CD14-positive monocyte (primary cell): ENCODE measurements around the gene BTD. TPM values are rescaled to one million over a fixed set of nuclear protein-coding genes. Genes with fewer than 3 reads are reported as not detected.

Experiments used
- DNase-seq, 3 donors: peaks; one replicate each; pipeline ENCODE4 v3.0.0-alpha.2; 2011 to 2022
- H2AFZ ChIP-seq: 2 replicates; pipeline ENCODE4 v1.6.0; 2012; ENCODE audit warnings: mild to moderate bottlenecking, low read depth, low read length, inconsistent platforms; ENCODE audit not compliant: insufficient read depth, poor library complexity, severe bottlenecking
- H3K27ac ChIP-seq, 2 donors: 1 replicate in 1 of 2; 2 replicates in 1 of 2; pipeline ENCODE4 v1.5.1; 2012 to 2013; ENCODE audit warnings: low read length in 2 of 2, control low read depth in 1 of 2, inconsistent platforms in 1 of 2, low read depth in 1 of 2, mild to moderate bottlenecking in 1 of 2
- H3K27me3 ChIP-seq, 2 donors: one replicate each; pipeline versions ENCODE4 v1.6.0 to v1.6.1; 2011 to 2013; ENCODE audit warnings: low read length in 2 of 2; ENCODE audit not compliant: control insufficient read depth in 2 of 2, insufficient read depth in 2 of 2
- H3K36me3 ChIP-seq, 2 donors: replicated peaks in 1 of 2; 1 replicate in 1 of 2; 2 replicates in 1 of 2; pipeline versions ENCODE4 v1.5.1 to v1.6.1; 2012 to 2013; ENCODE audit warnings: low read length in 2 of 2, control low read depth in 1 of 2, inconsistent platforms in 1 of 2, mild to moderate bottlenecking in 1 of 2; ENCODE audit not compliant: insufficient read depth in 2 of 2, control insufficient read depth in 1 of 2
- H3K4me1 ChIP-seq, 2 donors: 1 replicate in 1 of 2; 2 replicates in 1 of 2; pipeline versions ENCODE4 v1.5.1 to v1.6.1; 2012 to 2013; ENCODE audit warnings: low read length in 2 of 2, control low read depth in 1 of 2, inconsistent platforms in 1 of 2, mild to moderate bottlenecking in 1 of 2, moderate library complexity in 1 of 2; ENCODE audit not compliant: insufficient read depth in 2 of 2, control insufficient read depth in 1 of 2
- H3K4me2 ChIP-seq: replicated peaks from 2 replicates; pipeline ENCODE3; 2012; ENCODE audit warnings: low read length, moderate library complexity, mild to moderate bottlenecking; ENCODE audit not compliant: poor library complexity, severe bottlenecking; ENCODE audit errors: extremely low read depth
- H3K4me3 ChIP-seq, 3 experiments: fragments of 200-600 bp in 1 of 3; sonication (generic) in 1 of 3; replicated peaks in 1 of 3; 1 replicate in 2 of 3; 2 replicates in 1 of 3; pipeline ENCODE4 v1.5.1; 2011 to 2013; ENCODE audit warnings: low read length in 3 of 3, mild to moderate bottlenecking in 3 of 3, control low read depth in 2 of 3, low read depth in 2 of 3, inconsistent platforms in 1 of 3, moderate library complexity in 1 of 3
- H3K79me2 ChIP-seq: 2 replicates; pipeline ENCODE4 v1.6.0; 2012; ENCODE audit warnings: mild to moderate bottlenecking, control low read depth, inconsistent platforms, low read length, moderate library complexity; ENCODE audit not compliant: insufficient read depth
- H3K9ac ChIP-seq: 2 replicates; pipeline ENCODE4 v1.6.0; 2017; ENCODE audit warnings: low read length, mild to moderate bottlenecking; ENCODE audit not compliant: insufficient read depth, poor library complexity, severe bottlenecking
- H3K9me3 ChIP-seq, 2 donors: replicated peaks in 1 of 2; 1 replicate in 1 of 2; 2 replicates in 1 of 2; pipeline versions ENCODE4 v1.5.1 to v1.6.1; 2012 to 2013; ENCODE audit warnings: low read length in 2 of 2, control low read depth in 1 of 2; ENCODE audit not compliant: control insufficient read depth in 1 of 2, insufficient read depth in 1 of 2
- H4K20me1 ChIP-seq: 2 replicates; pipeline ENCODE4 v1.6.0; 2012; ENCODE audit warnings: mild to moderate bottlenecking, low read length, control low read depth, moderate library complexity; ENCODE audit not compliant: insufficient read depth
- H3K27ac Mint-ChIP-seq, 7 donors: one replicate each; pipeline ENCODE4 v1.8.0; 2020; ENCODE audit warnings: mild to moderate bottlenecking in 7 of 7, mixed read lengths in 7 of 7, moderate library complexity in 6 of 7, inconsistent platforms in 2 of 7
- H3K27me3 Mint-ChIP-seq, 3 donors: one replicate each; pipeline ENCODE4 v1.8.0; 2021 to 2022; ENCODE audit warnings: low read depth in 3 of 3, mild to moderate bottlenecking in 3 of 3, mixed read lengths in 3 of 3, moderate library complexity in 3 of 3, inconsistent platforms in 1 of 3
- H3K36me3 Mint-ChIP-seq, 2 donors: one replicate each; pipeline ENCODE4 v1.8.0; 2020; ENCODE audit warnings: mixed read lengths in 2 of 2, inconsistent platforms in 1 of 2, mild to moderate bottlenecking in 1 of 2
- H3K4me1 Mint-ChIP-seq: one replicate; pipeline ENCODE4 v1.8.0; 2020; ENCODE audit warnings: mild to moderate bottlenecking, mixed read lengths
- H3K4me3 Mint-ChIP-seq, 2 donors: one replicate each; pipeline ENCODE4 v1.8.0; 2020; ENCODE audit warnings: mild to moderate bottlenecking in 2 of 2, mixed read lengths in 2 of 2, moderate library complexity in 1 of 2
- H3K9me3 Mint-ChIP-seq, 7 donors: one replicate each; pipeline ENCODE4 v1.8.0; 2020 to 2022; ENCODE audit warnings: mixed read lengths in 7 of 7, mild to moderate bottlenecking in 6 of 7, moderate library complexity in 6 of 7, inconsistent platforms in 2 of 7
- WGBS: methylation state at CpG from one replicate; pipeline ENCODE4 v1.1.5; 2013; ENCODE audit warnings: missing lambda C conversion rate; ENCODE audit not compliant: insufficient coverage; 5-methylcytosine and 5-hydroxymethylcytosine counted together
- intact Hi-C, 2 donors: fragments of 100-400 bp; cut with micrococcal nuclease; formaldehyde crosslinking; loops; one replicate each; pipeline versions ENCODE4 v1.15.0 to v1.15.1; 2023
- polyA plus RNA-seq, 3 donors: library from polyadenylated mRNA; depleted of rRNA in 1 of 3; unstranded in 2 of 3; stranded (reverse) in 1 of 3; fragments of 300-500 nt in 2 of 3; fragments of >200 nt in 1 of 3; fragmentation: Illumina TruSeq in 2 of 3; gene quantifications; 1 replicate in 2 of 3; 2 replicates in 1 of 3; pipeline ENCODE4 v1.2.3, GENCODE V29; 2012 to 2021
- TF ChIP-seq, protein P1 (sequence below): fragments of 200-600 bp; IDR thresholded peaks from one replicate; pipeline ENCODE4 v1.8.0; 2022; ENCODE audit warnings: antibody characterized with exemption, mild to moderate bottlenecking

Gene BTD
- polyA plus RNA-seq, 3 donors, result 13.2 to 24.0 (median 19.3) TPM

DNA sequence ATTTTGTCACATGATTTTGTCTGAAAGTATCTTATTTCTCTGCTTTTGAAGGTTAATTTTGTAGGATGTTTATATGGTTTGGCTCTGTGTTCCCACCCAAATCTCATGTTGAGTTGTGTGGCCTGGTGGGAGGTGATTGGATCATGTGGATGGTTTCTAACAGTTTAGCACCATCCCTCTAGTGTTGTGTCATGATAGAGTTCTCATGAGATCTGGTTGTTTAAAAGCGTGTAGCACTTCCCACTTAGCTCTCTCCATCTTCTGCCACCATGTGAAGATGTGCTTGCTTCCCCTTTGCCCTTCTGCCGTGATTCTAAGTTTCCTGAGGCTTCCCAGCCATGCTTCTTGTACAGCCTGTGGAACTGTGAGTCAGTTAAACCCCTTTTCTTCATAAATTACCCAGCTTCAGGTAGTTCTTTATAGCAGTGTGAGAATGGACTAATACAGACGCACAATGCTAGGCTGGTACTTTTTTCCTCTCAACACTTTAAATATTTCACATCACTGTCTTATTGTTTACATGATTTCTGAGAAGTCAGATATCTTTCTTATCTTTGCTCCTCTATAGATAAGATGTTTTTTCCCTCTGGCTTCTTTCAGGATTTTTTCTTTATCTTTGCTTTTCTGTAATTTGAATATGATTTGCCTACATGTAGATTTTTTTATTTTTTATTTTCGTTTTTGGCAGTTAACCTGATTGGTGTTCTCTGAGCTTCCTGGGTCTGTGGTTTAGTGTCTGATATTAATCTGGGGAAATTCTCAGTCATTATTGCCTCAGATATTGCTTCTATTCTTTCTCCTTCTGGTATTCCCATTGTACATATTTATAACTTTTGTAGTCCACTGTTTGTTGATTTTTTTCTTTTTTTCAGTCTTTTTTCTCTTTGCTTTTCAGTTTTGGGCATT is 22.2 kb downstream of the BTD start:
- no CpG with 5 or more reads among the region's 4 CpGs for WGBS
- Mint-ChIP-seq H3K9me3 (peaks cover 28 to 42% (median 34%) of the 10 kb centered on the region in 7 donors), H3K27me3 (no peaks in the 10 kb centered on the region), H3K4me1 (no peaks in the 10 kb centered on the region), H3K36me3 (peaks cover 4 to 27% of the 10 kb centered on the region in 2 donors), H3K4me3 (no peak overlapping the region), H3K27ac (peak overlapping the region in 3 of 7 donors; percentile 2 to 60 (median 21))
- intact Hi-C loops, result no loop called here
- DNase-seq, result no peak
- no peak overlapping the region for H3K4me2 ChIP-seq
- peaks cover 18 to 23% of the 10 kb centered on the region in 2 donors for H3K9me3 ChIP-seq
- H2AFZ ChIP-seq, result no peak overlapping the region
- TF ChIP-seq, protein P1, sequence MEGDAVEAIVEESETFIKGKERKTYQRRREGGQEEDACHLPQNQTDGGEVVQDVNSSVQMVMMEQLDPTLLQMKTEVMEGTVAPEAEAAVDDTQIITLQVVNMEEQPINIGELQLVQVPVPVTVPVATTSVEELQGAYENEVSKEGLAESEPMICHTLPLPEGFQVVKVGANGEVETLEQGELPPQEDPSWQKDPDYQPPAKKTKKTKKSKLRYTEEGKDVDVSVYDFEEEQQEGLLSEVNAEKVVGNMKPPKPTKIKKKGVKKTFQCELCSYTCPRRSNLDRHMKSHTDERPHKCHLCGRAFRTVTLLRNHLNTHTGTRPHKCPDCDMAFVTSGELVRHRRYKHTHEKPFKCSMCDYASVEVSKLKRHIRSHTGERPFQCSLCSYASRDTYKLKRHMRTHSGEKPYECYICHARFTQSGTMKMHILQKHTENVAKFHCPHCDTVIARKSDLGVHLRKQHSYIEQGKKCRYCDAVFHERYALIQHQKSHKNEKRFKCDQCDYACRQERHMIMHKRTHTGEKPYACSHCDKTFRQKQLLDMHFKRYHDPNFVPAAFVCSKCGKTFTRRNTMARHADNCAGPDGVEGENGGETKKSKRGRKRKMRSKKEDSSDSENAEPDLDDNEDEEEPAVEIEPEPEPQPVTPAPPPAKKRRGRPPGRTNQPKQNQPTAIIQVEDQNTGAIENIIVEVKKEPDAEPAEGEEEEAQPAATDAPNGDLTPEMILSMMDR, result no peak
- no peaks in the 10 kb centered on the region for H4K20me1 ChIP-seq
- peaks cover 0 to 7% of the 10 kb centered on the region in 2 donors for H3K36me3 ChIP-seq
- no peak overlapping the region for H3K9ac ChIP-seq
- H3K27me3 ChIP-seq, result no peaks in the 10 kb centered on the region
- no peak overlapping the region for H3K27ac ChIP-seq
- H3K4me3 ChIP-seq, result no peak overlapping the region
- no peaks in the 10 kb centered on the region for H3K4me1 ChIP-seq
- H3K79me2 ChIP-seq, result no peaks in the 10 kb centered on the region

DNA sequence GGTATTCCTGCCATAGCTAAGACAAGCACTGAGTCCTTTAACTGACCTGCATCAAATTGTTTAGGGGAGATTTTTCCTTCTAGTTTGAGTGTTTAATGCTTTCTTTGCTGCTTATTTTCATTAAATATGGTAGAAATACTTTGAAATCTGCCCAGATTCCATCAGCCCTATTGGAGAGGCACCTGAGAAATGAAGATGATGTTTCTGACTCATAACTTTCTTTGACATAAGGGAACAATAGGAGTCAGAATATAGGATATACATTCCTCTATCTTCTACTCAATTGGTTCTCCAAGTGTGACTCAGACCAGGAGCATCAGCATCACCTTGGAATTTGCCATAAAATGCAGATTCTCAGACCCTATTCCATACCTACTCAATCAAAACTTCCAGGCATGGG is 27.4 kb downstream of the BTD start:
- Histone ChIP-seq H3K9me3 (no peaks in the 10 kb centered on the region), H3K27me3 (no peaks in the 10 kb centered on the region), H4K20me1 (no peaks in the 10 kb centered on the region), H3K79me2 (no peaks in the 10 kb centered on the region), H2AFZ (no peak overlapping the region), H3K9ac (no peak overlapping the region), H3K4me1 (peaks cover 5 to 7% of the 10 kb centered on the region in 2 donors), H3K4me3 (no peak overlapping the region), H3K27ac (no peak overlapping the region), H3K36me3 (no peaks in the 10 kb centered on the region), H3K4me2 (no peak overlapping the region)
- DNase-seq, result no peak
- TF ChIP-seq, protein P1, result no peak
- H3K4me3 Mint-ChIP-seq, result no peak overlapping the region
- intact Hi-C loops, result loop anchor here in 1 of 2 donors (2.0 to 5.0 kb wide), 2 partner anchors 180 to 193 kb away; no protein-coding TSS in a partner anchor
- peaks cover 8% of the 10 kb centered on the region for H3K4me1 Mint-ChIP-seq
- peaks cover 11 to 15% of the 10 kb centered on the region in 2 donors for H3K36me3 Mint-ChIP-seq
- no peaks in the 10 kb centered on the region for H3K9me3 Mint-ChIP-seq
- H3K27me3 Mint-ChIP-seq, result peaks cover 2% of the 10 kb centered on the region in 3 donors
- no peak overlapping the region for H3K27ac Mint-ChIP-seq
